Mesendoderm (in vitro differentiated cells): ENCODE measurements around the gene PUS7.
"Not testable (repeated sequence)": the region's sequence is repeated elsewhere in the genome, so short reads cannot be mapped to it uniquely, and the experiment has no call there.

Experiments
- DNase-seq: peaks from one replicate; pipeline ENCODE4 v3.0.0; 2013
- H2AK5ac ChIP-seq: 2 replicates; pipeline ENCODE4 v1.6.1; 2013; ENCODE audit warnings: low read length, inconsistent platforms
- H2BK120ac ChIP-seq: 2 replicates; pipeline ENCODE4 v1.6.1; 2013; ENCODE audit warnings: low read depth, mild to moderate bottlenecking, low read length, moderate library complexity, mixed read lengths
- H2BK15ac ChIP-seq: replicated peaks from 2 replicates; pipeline ENCODE4 v1.6.1; 2013; ENCODE audit warnings: low read depth, mild to moderate bottlenecking, moderate library complexity
- H2BK5ac ChIP-seq: 2 replicates; pipeline ENCODE4 v1.6.1; 2013; ENCODE audit warnings: low read length, inconsistent platforms
- H3K18ac ChIP-seq: 2 replicates; pipeline ENCODE4 v1.6.1; 2013; ENCODE audit warnings: mild to moderate bottlenecking, low read length, mixed read lengths
- H3K23ac ChIP-seq: one replicate; pipeline ENCODE4 v1.6.1; 2013; ENCODE audit warnings: low read length
- H3K27ac ChIP-seq: 2 replicates; pipeline ENCODE4 v1.5.1; 2013; ENCODE audit warnings: low read depth, mild to moderate bottlenecking, inconsistent platforms, low read length, moderate library complexity
- H3K27me3 ChIP-seq: 2 replicates; pipeline ENCODE4 v1.6.1; 2013; ENCODE audit warnings: low read length, control low read depth, mild to moderate bottlenecking, inconsistent platforms; ENCODE audit not compliant: insufficient read depth, poor library complexity
- H3K36me3 ChIP-seq: 2 replicates; pipeline ENCODE4 v1.6.1; 2013; ENCODE audit warnings: low read length, inconsistent platforms; ENCODE audit not compliant: control insufficient read depth, insufficient read depth
- H3K4ac ChIP-seq: one replicate; pipeline ENCODE4 v1.6.1; 2013; ENCODE audit warnings: low read depth, mild to moderate bottlenecking, low read length, moderate library complexity
- H3K4me1 ChIP-seq: 2 replicates; pipeline ENCODE4 v1.6.1; 2013; ENCODE audit warnings: low read depth, low read length, inconsistent platforms; ENCODE audit not compliant: control insufficient read depth
- H3K4me2 ChIP-seq: 2 replicates; pipeline ENCODE4 v1.6.1; 2013; ENCODE audit warnings: low read length
- H3K4me3 ChIP-seq: 2 replicates; pipeline ENCODE4 v1.5.1; 2013; ENCODE audit warnings: mild to moderate bottlenecking, low read length
- H3K56ac ChIP-seq: one replicate; pipeline ENCODE4 v1.6.1; 2013; ENCODE audit warnings: low read length
- H3K79me1 ChIP-seq: 2 replicates; pipeline ENCODE4 v1.6.1; 2013; ENCODE audit warnings: low read length, inconsistent platforms
- H3K79me2 ChIP-seq: 2 replicates; pipeline ENCODE4 v1.6.1; 2013; ENCODE audit warnings: mild to moderate bottlenecking, low read length; ENCODE audit not compliant: control insufficient read depth, insufficient read depth
- H3K9ac ChIP-seq: 2 replicates; pipeline ENCODE4 v1.6.1; 2013; ENCODE audit warnings: low read length, inconsistent platforms
- H4K5ac ChIP-seq: one replicate; pipeline ENCODE4 v1.6.1; 2013; ENCODE audit warnings: low read length
- H4K8ac ChIP-seq: one replicate; pipeline ENCODE4 v1.6.1; 2013; ENCODE audit warnings: low read depth, mild to moderate bottlenecking, control low read depth, low read length, moderate library complexity
- WGBS: extraction: QIAGEN DNeasy Blood & Tissue Kit; methylation state at CpG from one replicate; pipeline ENCODE4 v1.1.7; 2013; ENCODE audit warnings: low lambda C conversion rate, missing lambda C conversion rate; ENCODE audit not compliant: insufficient coverage; ENCODE audit errors: extremely low coverage; 5-methylcytosine and 5-hydroxymethylcytosine counted together

Gene PUS7

DNA sequence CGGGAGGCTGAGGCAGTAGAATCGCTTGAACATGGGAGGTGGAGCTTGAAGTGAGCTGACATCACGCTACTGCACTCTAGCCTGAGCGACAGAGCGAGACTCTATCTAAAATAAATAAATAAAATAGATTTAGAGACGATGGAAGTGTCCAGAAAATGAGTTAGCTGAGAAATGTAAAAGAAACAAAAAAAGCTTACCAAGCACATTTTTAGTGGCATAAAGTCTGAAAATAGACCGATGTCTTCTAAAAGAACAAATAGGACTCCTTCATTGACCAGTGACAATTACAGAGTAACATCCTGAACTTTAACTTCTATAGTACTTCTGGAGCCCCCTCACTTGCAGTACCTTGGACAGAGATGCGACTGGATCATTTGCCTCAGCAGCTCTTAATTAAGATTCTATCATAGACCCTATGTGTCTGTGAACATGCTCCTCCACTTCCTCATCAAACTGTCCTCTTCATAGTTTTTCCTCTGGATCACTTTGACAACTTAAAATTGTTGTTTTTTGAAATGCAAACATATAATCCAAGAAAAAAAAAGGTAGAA lies 108.1 kb downstream of the PUS7 start:
- Histone ChIP-seq H2AK5ac (no peak overlapping the region), H4K8ac (no peak overlapping the region), H2BK15ac (no peak overlapping the region), H3K79me1 (no peaks in the 10 kb centered on the region), H2BK5ac (no peak overlapping the region), H3K36me3 (no peaks in the 10 kb centered on the region), H2BK120ac (no peak overlapping the region), H3K4me1 (no peaks in the 10 kb centered on the region), H3K4ac (no peak overlapping the region), H3K23ac (no peak overlapping the region), H3K56ac (no peak overlapping the region), H3K18ac (no peak overlapping the region), H4K5ac (no peak overlapping the region), H3K27me3 (no peaks in the 10 kb centered on the region), H3K79me2 (no peaks in the 10 kb centered on the region), H3K9ac (no peak overlapping the region), H3K4me3 (no peak overlapping the region), H3K27ac (no peak overlapping the region), H3K4me2 (no peak overlapping the region)
- DNase-seq: no peak
- WGBS: no CpG with 5 or more reads among the region's 8 CpGs

DNA sequence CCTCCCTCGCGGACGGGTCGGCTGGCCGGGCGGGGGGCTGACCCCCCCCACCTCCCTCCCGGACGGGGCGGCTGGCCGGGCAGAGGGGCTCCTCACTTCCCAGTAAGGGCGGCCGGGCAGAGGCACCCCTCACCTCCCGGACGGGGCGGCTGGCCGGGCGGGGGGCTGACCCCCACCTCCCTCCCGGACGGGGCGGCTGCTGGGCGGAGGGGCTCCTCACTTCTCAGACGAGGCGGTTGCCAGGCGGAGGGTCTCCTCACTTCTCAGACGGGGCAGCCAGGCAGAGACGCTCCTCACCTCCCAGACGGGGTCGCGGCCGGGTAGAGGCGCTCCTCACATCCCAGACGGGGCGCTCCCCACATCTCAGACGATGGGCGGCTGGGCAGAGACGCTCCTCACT lies 111.3 kb downstream of the PUS7 start:
- not testable (repeated sequence) for H3K27ac ChIP-seq, H4K5ac ChIP-seq, H2BK120ac ChIP-seq, H3K79me1 ChIP-seq, H3K79me2 ChIP-seq, H2BK5ac ChIP-seq, H3K18ac ChIP-seq, H3K36me3 ChIP-seq, H4K8ac ChIP-seq, DNase-seq, H3K56ac ChIP-seq, H2BK15ac ChIP-seq, H3K9ac ChIP-seq, H3K4me1 ChIP-seq, H2AK5ac ChIP-seq, H3K23ac ChIP-seq, H3K27me3 ChIP-seq, H3K4me2 ChIP-seq, H3K4me3 ChIP-seq, H3K4ac ChIP-seq
- no CpG with 5 or more reads among the region's 36 CpGs for WGBS

DNA sequence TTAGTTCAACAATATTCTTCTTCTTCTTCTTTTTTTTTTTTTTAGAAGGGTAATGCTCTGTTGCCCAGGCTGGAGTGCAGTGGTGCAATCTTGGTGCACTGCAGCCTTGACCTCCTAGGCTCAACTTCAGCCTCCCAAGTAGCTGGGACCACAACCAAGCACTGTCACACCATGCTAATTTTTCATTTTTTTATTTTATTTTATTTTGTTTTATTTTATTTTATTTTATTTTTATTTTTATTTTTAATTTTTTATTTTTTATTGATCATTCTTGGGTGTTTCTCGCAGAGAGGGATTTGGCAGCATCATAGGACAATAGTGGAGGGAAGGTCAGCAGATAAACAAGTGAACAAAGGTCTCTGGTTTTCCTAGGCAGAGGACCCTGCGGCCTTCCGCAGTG lies 112.3 kb downstream of the PUS7 start:
- H2BK120ac ChIP-seq, H3K18ac ChIP-seq, H3K79me1 ChIP-seq, H3K27me3 ChIP-seq, H3K4me1 ChIP-seq, H3K4ac ChIP-seq, H3K79me2 ChIP-seq, DNase-seq, H2BK5ac ChIP-seq, H4K8ac ChIP-seq, H2AK5ac ChIP-seq, H2BK15ac ChIP-seq, H3K56ac ChIP-seq, H4K5ac ChIP-seq, H3K4me3 ChIP-seq, H3K36me3 ChIP-seq, H3K23ac ChIP-seq, H3K4me2 ChIP-seq, H3K27ac ChIP-seq, H3K9ac ChIP-seq: not testable (repeated sequence)
- WGBS: no CpG with 5 or more reads among the region's 3 CpGs

DNA sequence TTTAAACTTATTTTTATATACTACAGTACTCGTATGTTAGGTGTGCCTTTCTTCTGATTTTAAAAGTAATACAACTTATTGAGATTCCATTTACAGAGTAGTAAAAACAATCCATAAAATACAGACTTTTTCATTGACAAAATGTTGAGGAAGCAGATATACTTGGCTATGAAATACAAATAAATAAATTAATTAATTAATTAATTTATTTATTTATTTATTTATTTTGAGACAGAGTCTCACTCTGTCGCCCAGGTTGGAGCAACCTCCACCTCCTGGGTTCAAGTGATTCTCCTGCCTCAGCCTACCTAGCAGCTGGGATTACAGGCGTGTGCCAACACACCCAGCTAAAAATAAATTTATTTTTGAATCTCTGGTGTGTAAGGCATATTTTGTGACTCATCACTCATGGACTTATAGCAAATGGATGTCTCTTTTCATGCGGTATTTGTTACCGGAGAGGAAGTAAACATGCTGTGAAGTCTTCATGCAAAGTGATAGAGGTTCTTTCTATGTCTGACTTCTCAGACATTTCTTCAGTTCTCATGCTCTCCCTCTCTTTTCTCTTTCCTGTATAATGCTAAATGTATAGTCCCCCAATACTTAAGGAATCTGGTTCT lies 113.2 kb downstream of the PUS7 start:
- no peaks in the 10 kb centered on the region for H3K79me1 ChIP-seq
- H4K8ac ChIP-seq: no peak overlapping the region
- H3K27me3 ChIP-seq: no peaks in the 10 kb centered on the region
- H3K18ac ChIP-seq: no peak overlapping the region
- H3K9ac ChIP-seq: no peak overlapping the region
- H3K4me1 ChIP-seq: no peaks in the 10 kb centered on the region
- WGBS: 100% methylated on average over 1 of the region's 5 CpGs
- no peak overlapping the region for H2BK5ac ChIP-seq
- H2BK15ac ChIP-seq: no peak overlapping the region
- no peak overlapping the region for H3K4me3 ChIP-seq
- H4K5ac ChIP-seq: no peak overlapping the region
- no peak overlapping the region for H3K4me2 ChIP-seq
- H3K79me2 ChIP-seq: no peaks in the 10 kb centered on the region
- H3K4ac ChIP-seq: no peak overlapping the region
- H3K56ac ChIP-seq: no peak overlapping the region
- no peak overlapping the region for H3K23ac ChIP-seq
- H2BK120ac ChIP-seq: no peak overlapping the region
- DNase-seq: no peak
- H3K27ac ChIP-seq: no peak overlapping the region
- no peaks in the 10 kb centered on the region for H3K36me3 ChIP-seq
- no peak overlapping the region for H2AK5ac ChIP-seq
